ENCODE data around the gene HRH3.

The HRH3 gene

GRCh38 chr20:62244644-62245108, 24.6 kb upstream of the HRH3 start:
- in situ Hi-C loops (cut with MboI; ENCODE audit: low sequenced_read_pairs) = no loop called here

DNA sequence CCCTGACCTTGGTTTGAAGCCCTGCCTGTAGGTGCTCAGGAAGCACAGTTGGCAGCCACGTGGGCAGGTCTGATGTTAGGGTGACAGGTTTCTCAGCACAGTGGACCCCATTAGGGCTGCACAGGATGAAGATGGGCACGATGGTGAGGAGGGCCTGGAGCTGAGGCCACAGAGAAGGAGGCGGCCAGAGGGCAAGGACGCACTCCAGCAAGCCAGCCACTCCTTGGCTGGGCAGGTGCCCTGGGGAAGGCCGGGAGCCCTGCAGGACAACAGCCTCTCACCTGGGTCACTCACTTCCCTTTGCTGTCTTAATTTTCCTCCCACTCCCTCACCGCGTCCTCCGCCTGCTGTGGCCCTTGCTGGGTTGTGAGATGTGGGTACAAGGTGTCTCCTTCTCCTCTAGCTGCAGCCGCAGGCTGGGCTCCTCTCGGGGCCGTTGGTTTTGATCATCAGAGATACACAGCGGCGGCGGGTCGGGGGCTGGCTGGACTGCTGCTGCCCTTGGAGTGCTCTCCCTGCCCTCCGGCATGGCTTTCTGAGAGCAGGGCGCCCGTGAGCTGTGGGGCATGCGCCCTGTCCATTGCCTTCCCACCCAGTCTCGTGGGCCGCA, 23.9 kb upstream of the HRH3 start:
- in situ Hi-C loops (cut with MboI; ENCODE audit: low sequenced_read_pairs) = no loop called here

DNA sequence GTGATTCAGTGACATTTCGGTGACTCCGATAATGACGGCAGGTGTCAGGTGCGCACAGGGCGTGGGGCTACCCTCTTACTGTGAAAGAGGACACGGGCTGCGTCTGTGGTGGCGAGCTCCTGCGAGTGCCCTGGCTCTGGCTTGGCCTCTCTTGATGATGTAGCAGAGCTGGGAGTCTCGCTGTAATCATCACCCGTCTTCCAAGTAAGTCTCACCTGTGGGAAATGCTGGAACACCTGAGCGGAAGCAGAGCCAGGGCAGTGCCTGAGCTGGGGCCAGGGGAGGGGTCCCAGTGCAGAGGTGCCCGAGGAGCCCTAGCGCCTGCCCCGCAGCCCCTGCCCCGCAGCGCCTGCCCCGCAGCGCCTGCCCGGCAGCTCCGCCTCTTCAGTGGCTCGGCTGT, 23.0 kb upstream of the HRH3 start:
- in situ Hi-C loops (cut with MboI; ENCODE audit: low sequenced_read_pairs) = no loop called here

GRCh38 chr20:62242176-62242575, 22.1 kb upstream of the HRH3 start:
- in situ Hi-C loops (cut with MboI; ENCODE audit: low sequenced_read_pairs) = no loop called here

DNA sequence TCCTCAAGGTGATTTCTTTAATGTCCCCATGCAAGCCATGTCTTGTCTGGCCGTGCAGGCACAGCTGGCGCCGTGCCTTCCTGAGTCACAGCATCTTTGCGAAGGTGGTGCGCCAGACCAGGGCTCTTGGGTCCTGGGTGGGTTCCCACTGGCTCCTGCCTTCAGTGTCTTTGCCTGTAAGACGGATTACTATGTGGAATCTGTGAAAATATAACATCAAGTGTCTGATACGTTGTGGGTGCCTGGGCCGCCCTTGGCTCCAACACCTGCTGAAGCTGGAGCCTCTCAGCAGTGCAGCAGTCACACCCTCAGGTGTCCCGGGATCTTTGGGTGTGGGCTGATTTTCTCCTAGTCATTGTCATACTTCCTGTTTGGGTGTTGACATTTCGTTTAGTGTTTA, 21.4 kb upstream of the HRH3 start:
- in situ Hi-C loops (cut with MboI; ENCODE audit: low sequenced_read_pairs) = no loop called here

- in situ Hi-C loops (cut with MboI; ENCODE audit: low sequenced_read_pairs) = no loop called here
Measured at GRCh38 chr20:62240020-62240685, 20.1 kb upstream of the HRH3 start.

DNA sequence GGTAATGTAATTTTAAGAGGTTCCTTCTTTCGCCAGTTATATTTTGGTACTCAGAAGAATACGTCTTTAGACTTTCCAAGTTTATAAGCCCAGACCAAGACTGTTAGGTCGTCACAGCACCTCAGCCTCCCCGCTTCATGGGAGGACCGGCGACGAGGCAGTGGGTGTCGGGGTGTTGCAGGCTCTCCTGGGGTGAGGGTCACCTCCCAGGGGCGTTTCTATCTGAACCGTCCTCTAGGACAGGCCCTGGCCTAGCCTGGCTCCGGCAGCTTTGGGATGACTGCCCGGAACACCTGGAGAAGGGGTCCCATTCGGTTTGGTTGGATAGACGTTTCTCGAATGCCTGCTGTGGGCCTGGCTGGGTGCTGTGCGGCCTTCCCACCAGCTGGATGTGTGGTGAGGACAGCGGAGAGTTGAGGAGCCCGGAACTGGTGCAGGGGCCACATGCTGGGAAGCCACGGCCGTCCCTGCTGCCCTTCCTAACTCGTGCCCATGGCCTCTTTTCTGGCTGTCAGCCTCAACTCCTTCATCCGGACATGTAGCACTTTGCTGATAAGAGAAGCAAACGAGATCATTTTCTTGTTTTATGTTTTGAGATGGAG, 19.3 kb upstream of the HRH3 start:
- in situ Hi-C loops (cut with MboI; ENCODE audit: low sequenced_read_pairs) = no loop called here

GRCh38 chr20:62238569-62239277, 18.6 kb upstream of the HRH3 start:
- in situ Hi-C loops (cut with MboI; ENCODE audit: low sequenced_read_pairs) = no loop called here

- in situ Hi-C loops (cut with MboI; ENCODE audit: low sequenced_read_pairs) = no loop called here
Measured at GRCh38 chr20:62237801-62238568, 17.9 kb upstream of the HRH3 start, which contains the start of gene OSBPL2. Gene OSBPL2 (plus strand): TSS chr20:62238521. CDS start chr20:62256185, 17,664 bp downstream.

DNA sequence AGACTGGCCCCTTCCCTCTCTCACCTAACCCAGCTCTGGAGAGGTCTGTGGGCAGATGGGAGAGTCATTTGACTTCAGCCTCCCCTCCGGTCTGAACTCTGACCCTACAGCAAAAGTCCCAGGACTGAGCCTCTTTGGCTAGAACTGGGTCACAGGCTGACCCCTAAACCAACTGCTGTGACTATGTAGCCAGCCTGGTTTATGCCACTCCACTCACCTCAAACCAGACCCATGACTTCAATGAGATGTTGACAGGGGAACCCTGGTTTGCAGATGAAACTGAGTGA, 17.4 kb upstream of the HRH3 start:
- in situ Hi-C loops (cut with MboI; ENCODE audit: low sequenced_read_pairs) = no loop called here

- in situ Hi-C loops (cut with MboI; ENCODE audit: low sequenced_read_pairs) = no loop called here
Measured at GRCh38 chr20:62236766-62237513, 16.9 kb upstream of the HRH3 start.

DNA sequence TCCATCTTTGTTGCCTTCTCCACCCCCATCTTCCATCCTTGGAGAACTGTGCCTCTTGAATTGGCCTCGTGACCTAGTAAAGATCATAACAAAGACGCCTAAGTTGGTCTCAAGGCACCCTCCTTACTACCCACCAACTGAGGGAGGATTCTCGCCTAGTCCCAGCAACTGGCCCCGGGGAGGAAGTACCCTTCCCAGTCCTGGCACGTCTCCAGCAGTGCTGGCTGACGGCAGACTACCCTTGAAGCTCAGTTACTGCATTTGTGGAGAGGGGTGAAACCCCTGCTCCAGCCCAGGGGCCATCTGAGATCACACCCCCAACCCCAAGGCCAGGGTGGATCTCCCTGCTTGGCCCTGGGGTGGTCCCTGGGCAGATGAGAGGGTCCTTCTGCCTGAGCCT, 16.1 kb upstream of the HRH3 start:
- in situ Hi-C loops (cut with MboI; ENCODE audit: low sequenced_read_pairs) = no loop called here

DNA sequence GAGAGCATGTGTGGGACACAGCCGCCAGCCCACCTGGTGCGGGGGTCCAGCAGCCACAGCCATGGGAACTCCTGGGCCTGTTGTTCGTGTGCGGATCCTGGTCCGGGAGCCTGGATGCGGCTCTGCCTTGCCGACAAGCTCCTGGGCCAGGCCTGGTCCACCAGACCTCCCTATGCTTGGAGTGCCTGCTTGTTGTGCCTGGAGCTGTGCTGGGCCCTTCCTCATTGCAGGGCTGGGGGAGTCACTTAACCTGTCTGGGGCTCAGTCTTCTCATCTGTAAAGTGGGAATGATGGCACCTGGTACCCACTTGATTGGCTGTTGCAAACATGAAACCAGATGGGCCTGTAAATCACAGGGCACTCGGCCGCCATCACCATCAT, 15.7 kb upstream of the HRH3 start:
- in situ Hi-C loops (cut with MboI; ENCODE audit: low sequenced_read_pairs) = no loop called here

- in situ Hi-C loops (cut with MboI; ENCODE audit: low sequenced_read_pairs) = no loop called here
Measured at GRCh38 chr20:62235001-62235776, 15.1 kb upstream of the HRH3 start.

- in situ Hi-C loops (cut with MboI; ENCODE audit: low sequenced_read_pairs) = no loop called here
Measured at GRCh38 chr20:62234339-62234738, 14.3 kb upstream of the HRH3 start.

GRCh38 chr20:62233684-62234083, 13.6 kb upstream of the HRH3 start:
- in situ Hi-C loops (cut with MboI; ENCODE audit: low sequenced_read_pairs) = no loop called here

DNA sequence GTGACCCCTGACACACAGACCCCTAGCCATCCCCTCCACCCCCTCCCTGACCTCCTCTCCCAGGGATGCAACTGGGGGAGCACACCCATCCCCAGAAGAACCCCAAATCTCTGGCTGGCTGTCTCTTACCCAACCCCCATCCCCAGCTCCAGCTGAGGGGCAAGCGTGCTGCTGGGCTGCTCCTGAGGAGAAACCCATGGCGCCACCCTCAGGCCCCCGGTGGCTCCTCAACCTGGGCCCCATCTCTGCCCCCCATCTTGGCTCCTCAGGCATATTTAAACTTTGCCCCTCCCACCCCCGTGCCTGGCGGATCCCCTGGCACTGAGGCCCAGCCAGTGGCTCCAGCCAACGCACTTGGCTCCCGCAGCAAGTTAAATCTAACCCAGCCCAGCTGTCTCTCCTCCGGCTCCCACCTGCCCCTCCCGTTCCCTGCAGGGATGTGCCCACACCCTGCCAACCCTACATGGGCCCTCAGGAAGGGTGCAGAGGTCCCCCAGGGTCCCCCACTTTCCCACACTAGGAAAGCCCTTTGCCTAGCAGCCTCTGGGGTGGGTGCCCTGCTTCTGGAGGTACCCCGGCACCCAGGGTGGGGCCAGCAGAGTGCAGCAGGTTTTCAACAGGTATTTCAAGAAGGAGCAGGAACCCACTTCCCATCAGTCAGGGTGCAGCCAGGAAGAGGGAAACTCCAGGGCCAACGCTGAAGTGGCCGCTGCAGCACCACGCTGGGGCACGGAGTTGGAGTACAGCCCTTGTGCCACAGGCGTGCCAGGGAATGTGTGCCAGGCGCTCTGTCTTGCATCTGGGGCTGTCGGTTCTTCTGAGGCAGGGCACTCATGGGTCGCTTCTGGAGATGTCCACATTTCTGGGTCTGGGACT, 12.9 kb upstream of the HRH3 start:
- in situ Hi-C loops (cut with MboI; ENCODE audit: low sequenced_read_pairs) = no loop called here

DNA sequence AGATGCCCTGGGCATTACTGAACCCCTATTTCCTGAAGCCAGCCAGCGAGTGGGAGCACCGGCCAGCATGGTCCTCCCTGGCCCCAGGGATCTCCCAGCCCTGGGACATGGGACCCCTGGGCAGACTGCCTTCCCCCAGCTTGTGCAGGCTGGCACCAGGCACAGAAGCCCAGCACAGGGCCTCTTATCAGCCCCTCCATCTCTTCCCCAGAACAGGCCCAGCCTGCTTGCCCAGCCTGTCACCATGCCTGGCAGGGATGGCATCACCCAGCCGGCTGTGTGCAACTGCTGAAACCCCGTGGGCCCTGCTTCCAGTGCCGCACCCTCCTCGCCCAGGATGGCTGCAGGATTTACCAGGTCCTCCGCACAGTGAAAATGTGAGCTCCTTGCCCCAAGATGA, 12.1 kb upstream of the HRH3 start:
- in situ Hi-C loops (cut with MboI; ENCODE audit: low sequenced_read_pairs) = no loop called here

GRCh38 chr20:62231292-62231691, 11.2 kb upstream of the HRH3 start:
- in situ Hi-C loops (cut with MboI; ENCODE audit: low sequenced_read_pairs) = no loop called here

Data from HL-60/S4 treated with retinoic acid at 250 ng/mL for 4 days and 3 days (cell line).